Fibroblast of gingiva (primary cell): ENCODE results near the gene GP1BB.
A peak's percentile ranks its signal among the peaks of the same experiment; 100 is the strongest.
"Not testable (repeated sequence)": the region's sequence is repeated elsewhere in the genome, so short reads cannot be mapped to it uniquely, and the experiment has no call there.

Experiments
- DNase-seq: peaks from one replicate; pipeline ENCODE4 v3.0.0-alpha.2; 2011; ENCODE audit warnings: low read depth

The GP1BB gene

DNA sequence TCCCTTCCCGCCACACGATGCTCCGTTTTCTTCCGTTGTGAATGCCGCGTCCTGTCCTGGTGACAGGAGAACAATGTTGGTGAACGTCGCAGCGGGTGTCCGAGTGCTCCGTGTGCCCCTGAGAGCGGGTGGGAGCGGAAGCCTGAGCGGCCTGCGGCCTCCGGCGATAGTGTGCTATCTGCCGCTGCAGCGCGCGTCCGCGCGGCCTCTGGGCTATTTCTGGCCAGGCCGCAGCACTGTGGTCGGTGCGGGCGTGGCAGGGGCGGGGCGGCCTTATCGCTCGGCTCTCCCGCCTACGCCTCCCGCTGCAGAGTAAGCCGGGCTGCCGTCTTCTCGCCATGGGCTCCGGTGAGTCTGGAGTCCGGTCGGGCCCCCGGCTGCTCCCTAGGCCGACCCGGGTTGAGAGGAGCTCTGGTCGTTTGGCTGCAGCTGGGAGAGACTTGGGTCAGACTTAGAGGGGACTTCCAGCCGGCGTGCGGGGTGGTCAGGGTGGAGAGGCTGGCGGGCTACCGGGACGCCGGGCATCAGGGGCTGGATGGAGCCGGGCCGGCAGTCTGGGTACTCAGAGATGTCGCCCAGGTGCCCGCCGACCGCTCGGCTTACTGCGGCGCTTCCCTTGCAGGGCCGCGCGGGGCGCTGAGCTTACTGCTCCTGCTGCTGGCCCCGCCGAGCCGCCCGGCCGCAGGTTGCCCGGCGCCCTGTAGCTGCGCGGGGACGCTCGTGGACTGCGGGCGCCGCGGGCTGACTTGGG is at the start of gene GP1BB:
Gene GP1BB, plus strand, starts transcription at position 308 of the 751 bp plus-strand sequence. Its CDS starts 31 bp downstream, at position 339.
- DNase-seq = no peak

DNA sequence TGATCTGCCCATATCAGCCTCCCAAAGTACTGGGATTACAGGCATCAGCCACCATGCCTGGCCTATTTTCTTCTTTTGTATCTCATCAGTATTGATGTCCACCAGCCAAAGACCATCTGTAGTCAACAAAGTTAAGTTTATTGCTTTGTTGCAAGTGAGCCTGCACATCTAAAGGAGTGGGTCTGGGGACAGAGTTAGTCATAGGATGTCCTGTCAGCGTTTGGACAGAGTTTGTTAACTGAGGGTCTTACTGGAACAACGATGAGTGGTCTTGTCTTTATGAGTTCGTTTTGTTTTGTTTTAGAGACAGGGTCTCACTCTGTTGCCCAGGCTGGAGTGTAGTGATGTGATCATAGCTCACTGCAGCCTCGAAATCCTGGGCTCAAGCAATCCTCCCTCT is 49.7 kb upstream of the GP1BB start:
- no peak for DNase-seq

DNA sequence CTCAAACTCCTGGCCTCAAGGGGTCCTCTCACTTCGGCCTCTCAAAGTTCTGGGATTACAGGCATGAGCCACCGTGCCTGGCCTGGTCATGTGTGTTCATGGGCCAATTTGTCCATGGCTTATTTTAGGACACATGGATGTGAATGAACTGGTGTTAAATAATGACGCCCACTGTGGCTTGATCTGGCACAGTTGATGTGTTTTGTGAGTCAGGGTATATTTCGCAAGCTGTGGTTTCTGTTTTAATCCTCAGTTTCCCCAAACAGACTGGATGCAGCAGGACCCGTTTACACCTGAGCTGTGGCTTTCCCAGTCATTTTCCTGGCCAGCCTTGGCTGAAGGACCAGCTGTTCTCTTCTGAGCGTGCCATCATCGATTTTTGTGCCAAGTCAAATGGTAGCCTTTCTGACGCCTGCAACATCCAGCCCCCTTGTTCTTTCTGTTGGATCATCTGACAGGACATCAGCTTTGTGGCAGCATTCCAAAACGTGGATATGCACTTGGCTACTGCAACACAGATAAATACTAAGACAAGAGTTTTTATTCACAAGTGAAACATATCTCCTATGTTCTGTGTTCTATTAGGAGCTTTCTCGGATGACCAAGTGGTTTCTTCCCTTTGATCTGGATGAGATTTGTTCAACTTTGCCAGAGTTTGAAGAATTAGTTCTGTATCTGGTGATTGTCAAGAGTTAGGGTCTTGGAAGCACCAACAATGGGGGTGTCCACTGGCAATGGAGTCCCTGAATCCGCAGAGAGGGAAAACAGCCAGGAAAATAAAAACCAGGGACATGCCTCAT is 49.0 kb upstream of the GP1BB start:
- no peak for DNase-seq

GRCh38 chr22:19674929-19675253 is 48.4 kb upstream of the GP1BB start:
- DNase-seq = no peak

DNA sequence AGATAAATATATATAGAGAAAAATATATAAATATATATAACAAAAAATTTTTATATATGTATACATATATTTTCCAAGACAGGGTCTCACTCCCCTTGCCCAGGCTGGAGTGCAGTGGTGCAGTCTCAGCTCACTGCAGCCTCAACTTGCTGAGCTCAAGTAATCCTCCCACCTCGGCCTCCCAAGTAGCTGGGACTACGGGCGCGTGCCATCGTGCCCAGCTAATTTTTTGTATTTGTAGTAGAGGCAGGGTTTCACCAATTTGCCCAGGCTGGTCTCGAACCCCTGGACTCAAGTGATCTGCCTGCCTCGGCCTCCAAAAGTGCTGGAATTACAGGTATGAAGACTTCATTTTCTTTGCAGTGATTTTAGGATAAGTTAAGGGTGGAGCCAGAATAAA is 47.9 kb upstream of the GP1BB start:
- no peak for DNase-seq

DNA sequence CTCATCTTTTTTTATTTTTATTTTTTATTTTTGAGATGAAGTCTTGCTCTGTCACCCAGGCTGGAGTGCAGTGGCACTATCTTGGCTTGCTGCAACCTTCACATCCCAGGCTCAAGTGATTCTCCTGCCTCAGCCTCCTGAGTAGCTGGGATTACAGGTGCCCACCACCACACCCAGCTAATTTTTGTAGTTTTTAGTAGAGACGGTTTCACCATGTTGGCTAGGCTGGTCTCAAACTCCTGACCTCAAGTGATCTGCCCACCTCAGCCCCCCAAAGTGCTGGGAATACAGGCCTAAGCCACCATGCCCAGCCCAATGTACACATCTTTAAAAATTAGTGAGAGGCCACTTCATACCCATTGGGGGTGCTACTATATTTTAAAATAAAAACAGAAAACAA is 46.9 kb upstream of the GP1BB start:
- not testable (repeated sequence) for DNase-seq

- DNase-seq = no peak
Measured at GRCh38 chr22:19678949-19679521, 44.3 kb upstream of the GP1BB start.

GRCh38 chr22:19679522-19680101 is 43.7 kb upstream of the GP1BB start:
- DNase-seq = no peak

GRCh38 chr22:19680287-19680881 is 43.0 kb upstream of the GP1BB start:
- DNase-seq = no peak

DNA sequence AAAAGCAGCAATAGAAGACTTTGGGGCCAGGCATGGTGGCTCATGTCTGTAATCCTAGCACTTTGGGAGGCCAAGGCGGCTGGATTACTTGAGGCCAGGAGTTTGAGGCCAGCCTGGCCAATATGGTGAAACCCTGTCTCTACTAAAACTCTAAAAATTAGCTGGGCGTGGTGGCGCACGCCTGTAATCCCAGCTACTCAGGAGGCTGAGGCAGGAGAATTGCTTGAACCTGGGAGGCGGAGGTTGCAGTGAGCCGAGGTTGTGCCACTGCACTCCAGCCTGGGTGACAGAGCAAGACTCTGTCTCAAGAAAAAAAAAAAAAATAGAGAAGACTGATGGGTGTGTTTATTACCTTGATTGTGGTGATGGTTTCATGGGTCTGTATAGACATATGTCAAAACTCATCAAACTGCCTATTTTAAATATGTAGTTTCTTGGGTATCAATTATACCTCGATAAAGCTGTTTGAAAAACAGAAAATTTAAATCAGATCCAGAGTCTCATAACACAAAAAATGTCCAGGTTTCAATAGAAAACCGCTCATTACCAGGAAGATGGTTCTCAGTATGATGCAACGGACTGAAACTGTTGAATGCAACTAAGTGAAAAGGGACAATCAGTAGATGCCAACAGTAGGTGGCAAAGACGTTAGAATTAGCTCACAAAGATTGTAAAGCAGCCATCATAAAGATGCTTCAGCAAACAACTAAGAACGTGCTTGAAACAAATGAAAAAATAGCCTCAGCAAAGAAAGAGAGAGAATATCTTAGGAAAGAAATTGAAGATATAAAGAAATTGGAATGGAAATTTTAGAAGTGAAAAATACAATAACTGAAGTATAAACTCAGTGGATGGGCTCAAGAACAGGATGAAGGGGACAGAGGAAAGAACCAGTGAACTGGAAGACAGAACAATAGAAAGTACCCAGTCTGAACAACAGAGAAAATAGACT is 42.2 kb upstream of the GP1BB start:
- no peak for DNase-seq

- no peak for DNase-seq
Measured at GRCh38 chr22:19681863-19682245, 41.5 kb upstream of the GP1BB start.

DNA sequence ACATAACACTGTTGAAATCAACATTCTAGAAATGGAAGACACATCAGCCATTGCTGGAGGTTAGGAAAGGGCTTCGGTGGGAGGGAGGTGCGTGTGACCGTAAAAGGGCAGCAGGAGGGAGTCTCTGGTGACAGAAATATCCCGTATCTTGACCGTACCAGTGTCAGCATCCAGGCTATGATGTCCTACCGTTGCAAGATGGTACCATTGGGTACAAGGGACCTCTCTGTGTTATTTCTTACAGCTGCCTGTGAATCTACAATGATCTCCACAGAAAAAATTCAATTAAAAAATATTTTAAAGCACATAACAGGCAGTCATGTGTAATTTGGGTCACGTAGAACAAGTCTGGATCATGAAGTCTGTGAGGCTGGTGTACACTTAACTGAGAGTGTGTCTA is 36.4 kb upstream of the GP1BB start:
- DNase-seq = no peak

DNA sequence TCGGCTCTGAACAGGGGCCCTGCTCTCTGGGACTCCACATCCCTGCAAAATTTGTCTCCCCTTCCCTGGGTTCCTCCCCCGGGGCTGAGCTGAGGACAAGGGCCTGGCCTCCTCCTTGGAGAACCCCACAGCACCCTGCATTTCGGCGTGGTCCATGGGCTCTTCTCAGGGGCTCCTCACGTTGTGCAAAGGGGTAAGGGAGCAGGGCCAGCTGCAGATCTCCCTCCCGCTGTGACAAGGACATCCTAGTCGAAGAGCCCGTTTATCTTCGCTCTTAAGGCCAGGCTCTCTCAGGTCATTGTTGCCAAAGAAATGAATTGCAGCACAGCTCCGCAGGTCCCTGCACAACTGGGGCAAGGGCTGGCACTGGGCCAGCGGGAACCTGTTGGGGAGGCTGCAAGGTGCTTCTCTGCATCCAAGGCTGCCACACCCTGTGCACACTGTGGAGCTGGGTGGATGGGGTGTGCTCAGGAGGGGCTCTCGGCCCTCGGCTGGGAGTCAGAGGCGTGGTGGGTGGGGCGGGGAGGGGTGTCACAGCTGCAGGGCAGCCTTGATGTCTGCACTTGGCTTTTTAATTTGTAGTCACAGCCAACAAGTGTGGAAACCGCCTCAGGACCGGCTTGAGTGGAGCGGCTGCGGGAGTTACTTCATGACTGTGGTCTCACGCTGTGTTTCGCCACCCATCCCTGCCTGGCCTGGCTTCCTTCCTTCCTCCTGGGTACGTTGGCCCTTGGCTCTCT is 35.6 kb upstream of the GP1BB start:
- DNase-seq = no peak

DNA sequence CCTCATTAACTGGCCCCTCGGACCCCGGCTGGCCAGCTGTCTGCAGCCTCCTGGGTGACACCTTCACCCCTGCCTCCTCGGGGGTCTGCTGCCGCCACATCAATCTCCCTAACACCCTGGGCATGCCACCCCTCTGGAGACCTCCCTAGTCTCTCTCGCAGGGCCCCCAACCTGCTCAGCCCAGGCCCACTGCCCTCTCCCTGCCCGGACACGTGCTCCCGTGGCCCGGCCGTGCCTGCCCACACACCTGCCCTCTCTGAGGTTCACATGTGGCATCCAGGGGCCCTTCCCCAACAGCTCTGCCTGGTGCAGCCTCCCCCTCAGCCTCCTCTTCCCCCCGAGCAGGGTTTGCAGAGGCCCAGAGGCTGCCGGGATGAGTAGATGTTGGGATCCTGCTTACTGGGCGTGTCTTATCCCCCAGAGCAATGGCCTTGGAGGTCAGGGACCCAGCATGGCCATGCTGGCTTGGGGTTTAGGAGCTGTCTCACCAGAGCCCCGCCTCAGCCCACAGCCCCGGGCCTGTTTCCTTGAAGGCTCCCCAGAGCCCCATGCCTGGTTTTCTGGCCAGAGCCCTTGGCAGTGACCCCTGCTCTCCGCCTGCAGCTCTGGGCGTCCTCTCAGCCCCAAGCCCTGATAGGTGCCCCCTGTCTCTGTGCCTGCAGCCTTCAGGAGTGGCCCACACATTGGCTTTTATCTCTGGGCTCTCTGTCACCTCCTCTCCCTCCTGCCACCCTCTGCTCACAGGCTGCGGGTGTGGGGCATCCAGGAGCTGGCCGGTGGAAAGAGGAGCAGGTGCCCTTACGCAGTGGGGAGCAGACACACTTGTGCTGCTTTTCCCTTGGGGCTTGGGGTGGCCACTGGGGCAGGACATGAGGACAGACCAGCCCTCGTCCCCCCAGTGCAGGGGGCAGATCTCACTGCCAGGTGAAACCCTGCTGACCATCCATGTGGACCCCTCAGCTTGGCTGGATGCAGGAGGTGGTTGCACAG is 34.7 kb upstream of the GP1BB start:
- no peak for DNase-seq

DNA sequence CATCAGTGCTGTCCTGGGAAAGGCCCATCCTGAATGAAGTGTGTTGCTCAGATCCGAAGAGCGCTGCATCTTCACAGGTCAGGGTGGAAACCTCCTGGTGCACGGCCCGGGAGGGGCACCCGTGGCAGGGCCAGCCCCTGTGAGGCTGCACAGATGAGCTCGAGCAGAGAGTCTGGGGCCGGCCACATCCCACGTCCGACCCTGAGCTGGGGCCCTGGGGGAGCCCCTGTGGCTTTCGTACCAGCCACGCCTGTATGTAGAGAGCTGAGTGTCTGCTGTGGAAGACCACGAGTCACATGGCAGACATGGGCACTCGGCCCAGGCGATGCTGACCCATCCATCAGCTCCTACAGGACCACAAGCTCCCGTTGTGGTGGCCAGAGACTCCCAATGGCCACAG is 33.9 kb upstream of the GP1BB start:
- DNase-seq = no peak

- no peak for DNase-seq
Measured at GRCh38 chr22:19691007-19691720, 32.2 kb upstream of the GP1BB start.

DNA sequence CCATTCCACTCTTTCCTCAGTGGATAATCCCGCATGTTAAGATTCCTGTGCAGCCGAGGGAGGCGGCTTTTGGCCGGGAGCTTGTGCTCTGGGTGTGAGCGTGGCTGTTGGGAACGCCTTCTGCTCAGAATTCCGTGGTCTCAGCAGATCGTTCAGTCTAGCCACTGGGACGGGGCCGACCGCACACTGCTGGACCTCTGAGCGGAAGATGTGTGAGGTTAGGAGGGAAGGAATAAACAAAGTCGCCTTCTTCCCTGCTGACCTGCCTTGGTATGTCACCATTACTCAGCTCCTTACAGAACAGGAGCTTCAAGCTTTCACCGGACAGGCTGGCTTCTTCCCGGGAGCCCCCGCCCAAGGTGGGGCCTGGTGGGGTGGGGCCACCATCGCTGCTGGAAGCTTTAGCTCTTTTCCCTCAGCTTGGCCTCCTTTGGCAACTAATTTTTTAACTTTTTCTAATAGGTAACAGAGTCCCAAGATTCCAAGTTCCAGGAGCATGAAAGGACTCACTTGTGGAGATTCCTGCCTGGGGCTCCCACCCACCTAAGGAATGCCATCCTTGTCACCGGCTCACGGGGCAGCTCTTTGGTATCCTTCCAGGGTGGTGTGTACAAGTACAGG is 31.5 kb upstream of the GP1BB start:
- DNase-seq = peak; percentile 20

- no peak for DNase-seq
Measured at GRCh38 chr22:19693581-19693980, 29.8 kb upstream of the GP1BB start.
